K562 (cell line): Measurements from ENCODE around the gene CHRNA10. TPM values are rescaled to one million over a fixed set of nuclear protein-coding genes. Genes with fewer than 3 reads are reported as not detected.

Source experiments
- FOXA1 ChIP-seq: fragments of 450-650 bp; IDR thresholded peaks from 2 replicates; pipeline ENCODE4 v1.6.1; 2016; ENCODE audit warnings: mild to moderate bottlenecking, borderline replicate concordance
- FOXK1 ChIP-seq: sonication (generic); formaldehyde crosslinking; IDR thresholded peaks from 2 replicates; pipeline ENCODE4 v1.8.0; 2022; ENCODE audit warnings: missing genetic modification reagents, mild to moderate bottlenecking, borderline replicate concordance
- ID3 ChIP-seq, 2 experiments: fragments of 250-450 bp in 1 of 2; fragments of 450-650 bp in 1 of 2; sonication (Bioruptor Pico) in 1 of 2; IDR thresholded peaks; 2 replicates each; pipeline versions ENCODE4 v1.6.1 to v1.8.0; 2016 to 2021; ENCODE audit warnings: mild to moderate bottlenecking in 2 of 2, moderate library complexity in 2 of 2, missing compliant biosample characterization in 1 of 2, missing genetic modification characterization in 1 of 2
- MAX ChIP-seq: sonication (generic); formaldehyde crosslinking; IDR thresholded peaks from 2 replicates; pipeline ENCODE4 v1.9.0; 2022; ENCODE audit warnings: mild to moderate bottlenecking, missing genetic modification reagents
- NCOR1 ChIP-seq: fragments of 450-650 bp; IDR thresholded peaks from 2 replicates; pipeline ENCODE4 v1.6.1; 2016; ENCODE audit warnings: mild to moderate bottlenecking, moderate library complexity
- NR2F6 ChIP-seq: fragments of 450-650 bp; formaldehyde crosslinking; IDR thresholded peaks from 2 replicates; pipeline ENCODE4 v1.4.0; 2020; ENCODE audit warnings: mild to moderate bottlenecking
- PREB ChIP-seq: sonication (generic); formaldehyde crosslinking; IDR thresholded peaks from 2 replicates; pipeline ENCODE4 v1.8.1; 2023; ENCODE audit warnings: mild to moderate bottlenecking, missing genetic modification reagents
- REST ChIP-seq, 2 experiments: fragments of 450-650 bp; formaldehyde crosslinking in 1 of 2; IDR thresholded peaks; 2 replicates each; pipeline versions ENCODE4 v1.4.0 to v1.6.1; 2014 to 2020; ENCODE audit warnings: mild to moderate bottlenecking in 2 of 2, borderline replicate concordance in 1 of 2, low read depth in 1 of 2
- SRSF9 ChIP-seq: fragments of 200-400 bp; formaldehyde crosslinking; IDR thresholded peaks from 2 replicates; pipeline ENCODE4 v1.6.1; 2017; ENCODE audit warnings: low read depth, low read length, borderline replicate concordance
- TAF15 ChIP-seq: fragments of 200-400 bp; formaldehyde crosslinking; IDR thresholded peaks from 2 replicates; pipeline ENCODE4 v1.6.1; 2017; ENCODE audit warnings: mild to moderate bottlenecking, low read depth, low read length, moderate library complexity
- ZFP30 ChIP-seq: fragments of 250-450 bp; sonication (Bioruptor Pico); IDR thresholded peaks from 2 replicates; pipeline ENCODE4 v1.8.0; 2022; ENCODE audit warnings: moderate library complexity, mild to moderate bottlenecking, inconsistent platforms, borderline replicate concordance
- ZFP36 ChIP-seq: fragments of 150-350 bp; IDR thresholded peaks from 2 replicates; pipeline ENCODE4 v1.6.1; 2018; ENCODE audit warnings: low read length, low read depth; ENCODE audit not compliant: partially characterized antibody
- ZNF24 ChIP-seq: fragments of 450-650 bp; IDR thresholded peaks from 2 replicates; pipeline ENCODE4 v1.6.1; 2016
- ZNF354B ChIP-seq: fragments of 250-450 bp; sonication (Bioruptor Pico); IDR thresholded peaks from 2 replicates; pipeline ENCODE4 v1.4.0; 2020
- ZNF511 ChIP-seq: sonication (generic); formaldehyde crosslinking; IDR thresholded peaks from 2 replicates; pipeline ENCODE4 v1.8.0; 2022; ENCODE audit warnings: mild to moderate bottlenecking, missing genetic modification reagents
- ZNF717 ChIP-seq: fragments of 250-450 bp; sonication (Bioruptor Pico); IDR thresholded peaks from 2 replicates; pipeline ENCODE4 v1.5.0; 2021
- polyA plus RNA-seq, 8 experiments: library from polyadenylated mRNA; depleted of rRNA in 4 of 8; stranded (reverse) in 5 of 8; unstranded in 3 of 8; fragments of >200 nt; fragmentation: Nextera tagmentation in 2 of 8; fragmentation: Illumina TruSeq in 1 of 8; extraction: Ambion mirVana in 2 of 8; extraction: Trizol in 1 of 8; gene quantifications; 2 replicates each; pipeline versions ENCODE4 v1.2.1 to v1.2.3, GENCODE V29; 2011 to 2014; ENCODE audit warnings: inconsistent platforms in 1 of 8, missing spikeins in 1 of 8
- total RNA-seq, 7 experiments: library from RNA; depleted of rRNA in 6 of 7; stranded (reverse); fragments of >200 nt in 6 of 7; fragmentation: Illumina TruSeq in 2 of 7; extraction: Trizol in 2 of 7; gene quantifications; 2 replicates each; pipeline versions ENCODE4 v1.2.1 to v1.2.3, GENCODE V29; 2011 to 2021; ENCODE audit warnings: low replicate concordance in 1 of 7

Gene CHRNA10
- total and polyA plus RNA-seq, 9 of the 15 experiments (the other 6 are each of a cell fraction or from before 2014, with no cell fraction given), result 0.35 to 1.9 (median 0.81) TPM

GRCh38 chr11:3642071-3642951 lies 28.9 kb downstream of the CHRNA10 start (continued):
- TF ChIP-seq REST (IDR thresholded peaks at IDR 0.05; ENCODE audit: borderline replicate concordance) (0 out of 2 replicates have a peak, but pooled peaks have one; percentile 13), REST (CRISPR knock-in tag; IDR thresholded peaks at IDR 0.05; ENCODE audit: low read depth) (no peak), ZFP36 (peak; percentile 23), NCOR1 (peak; percentile 28; the same call in 1 of the 2 replicates), FOXA1 (no peak), PREB (CRISPR knock-in tag) (no peak), TAF15 (no peak), NR2F6 (CRISPR knock-in tag) (no peak), ZNF354B (CRISPR knock-in tag) (no peak), ZNF24 (peak; percentile 38; the same call in 1 of the 2 replicates), ZFP30 (CRISPR knock-in tag) (no peak), ID3 (CRISPR knock-in tag; IDR thresholded peaks at IDR 0.05) (no peak), ID3 (tag; IDR thresholded peaks at IDR 0.05) (peak; percentile 70; the same call in 1 of the 2 replicates), ZNF717 (no peak), SRSF9 (no peak), MAX (CRISPR knock-in tag) (peak; percentile 89), FOXK1 (CRISPR knock-in tag) (0 out of 2 replicates have a peak, but pooled peaks have one; percentile 18), ZNF511 (CRISPR knock-in tag) (peak; percentile 70; the same call in 1 of the 2 replicates)
